ENCODE results near the gene ZNF521. TPM values are rescaled to one million over a fixed set of nuclear protein-coding genes. Genes with fewer than 3 reads are reported as not detected.

The ZNF521 gene
- total and polyA plus RNA-seq, 2 experiments from 2014 or later: 3.1 to 9.2 TPM

- no peaks in the 10 kb centered on the region for H4K20me1 ChIP-seq (replicated peaks; ENCODE audit: insufficient read depth)
- H3K27ac ChIP-seq (ENCODE audit: low read depth): no peak overlapping the region
- Mint-ChIP-seq H3K27me3 (ENCODE audit: insufficient read depth, low read depth, poor library complexity) (peaks cover 6% of the 10 kb centered on the region), H3K4me1 (peaks cover 2% of the 10 kb centered on the region; the same call in 2 of the 3 replicates), H3K9me3 (peaks cover 12% of the 10 kb centered on the region; the same call in 2 of the 3 replicates), H3K4me3 (no peak overlapping the region), H3K36me3 (ENCODE audit: low read depth) (no peaks in the 10 kb centered on the region; the same call in 2 of the 3 replicates), H3K27ac (no peak overlapping the region)
- H3F3A ChIP-seq (replicated peaks; ENCODE audit: low read depth): no peaks in the 10 kb centered on the region
- H3K4me1 ChIP-seq (ENCODE audit: insufficient read depth): no peaks in the 10 kb centered on the region
- H3K4me3 ChIP-seq: no peak overlapping the region
- no peak overlapping the region for H3K4me2 ChIP-seq
- no peaks in the 10 kb centered on the region for H3K79me2 ChIP-seq (replicated peaks; ENCODE audit: insufficient read depth)
- H2AFZ ChIP-seq: no peak overlapping the region
- no peak for DNase-seq (ENCODE audit: low spot score)
- ATAC-seq: no peak
- no peaks in the 10 kb centered on the region for H3K36me3 ChIP-seq (ENCODE audit: insufficient read depth)
- H3K27me3 ChIP-seq (ENCODE audit: insufficient read depth): no peaks in the 10 kb centered on the region
- TF ChIP-seq ZNF462 (CRISPR knock-in tag; IDR thresholded peaks at IDR 0.05) (no peak), ZNF114 (CRISPR knock-in tag; IDR thresholded peaks at IDR 0.05) (no peak), ETS1 (IDR thresholded peaks at IDR 0.05) (no peak), REST (IDR thresholded peaks at IDR 0.05; ENCODE audit: unreplicated experiment) (no peak), EZH2phosphoT487 (IDR thresholded peaks at IDR 0.05; ENCODE audit: unreplicated experiment) (no peak), STAT1 (IDR thresholded peaks at IDR 0.05; ENCODE audit: unreplicated experiment) (no peak), JUNB (IDR thresholded peaks at IDR 0.05; ENCODE audit: unreplicated experiment) (no peak), NANOG (IDR thresholded peaks at IDR 0.05; ENCODE audit: borderline replicate concordance) (no peak), POLR2AphosphoS5 (IDR thresholded peaks at IDR 0.05; ENCODE audit: low read depth) (no peak), CREB1 (CRISPR knock-in tag; IDR thresholded peaks at IDR 0.05; ENCODE audit: low read depth) (no peak), CTCF (conservative IDR thresholded peaks at IDR 0.05; ENCODE audit: low read depth in 2 of 2) (no peak), ZNF331 (CRISPR knock-in tag; IDR thresholded peaks at IDR 0.05; ENCODE audit: low read depth) (no peak), EZH2 (IDR thresholded peaks at IDR 0.05; ENCODE audit: low read depth, unreplicated experiment) (no peak)
- no peaks in the 10 kb centered on the region for H3K9me2 ChIP-seq (ENCODE audit: insufficient read depth)
Observed at GRCh38 chr18:25029802-25030201, 322.2 kb downstream of the ZNF521 start.

Measured in GM23338 (cell line).